GM06990 (cell line): Measurements from ENCODE around the gene CADM4.

Source experiments
- DNase-seq: peaks from one replicate; pipeline ENCODE4 v3.0.0-alpha.2; 2011; ENCODE audit not compliant: insufficient read length; ENCODE audit errors: extremely low read depth
- H3K27me3 ChIP-seq: replicated peaks from 2 replicates; pipeline ENCODE4 v1.6.0; 2011; ENCODE audit warnings: low read length; ENCODE audit not compliant: control insufficient read depth, insufficient read depth
- H3K36me3 ChIP-seq: 2 replicates; pipeline ENCODE4 v1.5.1; 2011; ENCODE audit warnings: low read length; ENCODE audit not compliant: control insufficient read depth, insufficient read depth
- H3K4me3 ChIP-seq: replicated peaks from 2 replicates; pipeline ENCODE4 v1.5.1; 2011; ENCODE audit warnings: low read depth, mild to moderate bottlenecking, control low read depth, low read length
- TF ChIP-seq, protein P1 (sequence below): IDR thresholded peaks from 2 replicates; pipeline ENCODE4 v1.5.1; 2011; ENCODE audit warnings: low read length, control low read depth, mild to moderate bottlenecking, inconsistent platforms; ENCODE audit not compliant: insufficient read depth, poor library complexity, severe bottlenecking

Gene CADM4

GRCh38 chr19:43597876-43598275, 41.8 kb downstream of the CADM4 start:
- H3K36me3 ChIP-seq: peaks cover 16% of the 10 kb centered on the region
- TF ChIP-seq, protein P1, sequence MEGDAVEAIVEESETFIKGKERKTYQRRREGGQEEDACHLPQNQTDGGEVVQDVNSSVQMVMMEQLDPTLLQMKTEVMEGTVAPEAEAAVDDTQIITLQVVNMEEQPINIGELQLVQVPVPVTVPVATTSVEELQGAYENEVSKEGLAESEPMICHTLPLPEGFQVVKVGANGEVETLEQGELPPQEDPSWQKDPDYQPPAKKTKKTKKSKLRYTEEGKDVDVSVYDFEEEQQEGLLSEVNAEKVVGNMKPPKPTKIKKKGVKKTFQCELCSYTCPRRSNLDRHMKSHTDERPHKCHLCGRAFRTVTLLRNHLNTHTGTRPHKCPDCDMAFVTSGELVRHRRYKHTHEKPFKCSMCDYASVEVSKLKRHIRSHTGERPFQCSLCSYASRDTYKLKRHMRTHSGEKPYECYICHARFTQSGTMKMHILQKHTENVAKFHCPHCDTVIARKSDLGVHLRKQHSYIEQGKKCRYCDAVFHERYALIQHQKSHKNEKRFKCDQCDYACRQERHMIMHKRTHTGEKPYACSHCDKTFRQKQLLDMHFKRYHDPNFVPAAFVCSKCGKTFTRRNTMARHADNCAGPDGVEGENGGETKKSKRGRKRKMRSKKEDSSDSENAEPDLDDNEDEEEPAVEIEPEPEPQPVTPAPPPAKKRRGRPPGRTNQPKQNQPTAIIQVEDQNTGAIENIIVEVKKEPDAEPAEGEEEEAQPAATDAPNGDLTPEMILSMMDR: no peak
- no peaks in the 10 kb centered on the region for H3K27me3 ChIP-seq
- peak overlapping the region; percentile 93 for H3K4me3 ChIP-seq
- no peak for DNase-seq

GRCh38 chr19:43596842-43597461, 42.7 kb downstream of the CADM4 start:
- Histone ChIP-seq H3K36me3 (peaks cover 18% of the 10 kb centered on the region), H3K27me3 (no peaks in the 10 kb centered on the region), H3K4me3 (peak overlapping the region; percentile 93)
- TF ChIP-seq, protein P1: no peak
- DNase-seq: no peak

DNA sequence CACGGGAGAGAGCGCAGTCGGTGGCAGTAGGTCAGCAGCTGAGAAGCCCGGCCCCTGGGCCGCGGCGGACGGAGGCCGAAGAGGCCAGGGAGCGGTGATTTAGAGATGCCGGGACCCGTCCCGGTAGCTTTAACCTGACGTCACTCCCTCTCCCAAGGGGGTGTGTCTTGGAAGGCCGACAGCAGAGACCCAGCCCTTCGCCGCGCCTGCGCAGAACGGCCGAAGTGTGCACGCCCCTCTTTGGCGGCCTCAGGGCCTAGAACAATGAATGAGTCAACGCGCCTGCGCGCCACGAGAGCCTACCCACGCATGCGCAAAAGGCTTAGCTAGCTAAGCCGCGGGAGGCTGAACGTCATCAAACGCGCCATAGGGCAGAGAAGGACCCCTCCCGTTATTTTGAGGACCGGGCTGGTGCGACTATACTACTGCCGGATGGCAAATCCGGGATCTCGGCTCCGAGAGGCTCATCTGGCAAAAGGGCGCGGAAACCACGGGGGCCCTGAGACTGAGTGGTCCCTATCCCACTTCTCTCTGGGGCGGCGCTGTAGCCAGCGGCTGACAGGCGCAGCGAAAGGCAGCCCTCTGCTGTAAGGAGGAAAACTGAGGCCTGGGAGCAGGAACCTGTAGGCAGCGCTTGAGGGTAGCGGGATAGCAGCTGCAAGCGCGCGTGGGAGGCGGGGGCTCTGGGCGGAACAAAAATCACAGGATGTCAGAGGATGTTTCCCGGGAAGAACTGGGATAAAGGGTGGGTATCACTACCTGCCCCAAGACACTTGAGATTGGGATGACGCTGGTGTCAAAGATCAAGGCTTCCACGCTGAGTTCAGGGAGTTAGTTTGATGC, 43.4 kb downstream of the CADM4 start, which contains the start of the genes IRGQ and ZNF576:
TSS of gene IRGQ (minus strand) at position 136 of the 843 bp plus-strand sequence. CDS start 796 bp downstream, outside the sequence.
TSS of gene ZNF576 (plus strand) at position 597 of the 843 bp plus-strand sequence. CDS start 514 bp downstream, outside the sequence.
- peak within 1 kb of the TSS; percentile 93 for H3K4me3 ChIP-seq
- peaks cover 19% of the 10 kb centered on the region for H3K36me3 ChIP-seq
- TF ChIP-seq, protein P1: peak; percentile 1
- DNase-seq: peak; percentile 98
- H3K27me3 ChIP-seq: no peaks in the 10 kb centered on the region

DNA sequence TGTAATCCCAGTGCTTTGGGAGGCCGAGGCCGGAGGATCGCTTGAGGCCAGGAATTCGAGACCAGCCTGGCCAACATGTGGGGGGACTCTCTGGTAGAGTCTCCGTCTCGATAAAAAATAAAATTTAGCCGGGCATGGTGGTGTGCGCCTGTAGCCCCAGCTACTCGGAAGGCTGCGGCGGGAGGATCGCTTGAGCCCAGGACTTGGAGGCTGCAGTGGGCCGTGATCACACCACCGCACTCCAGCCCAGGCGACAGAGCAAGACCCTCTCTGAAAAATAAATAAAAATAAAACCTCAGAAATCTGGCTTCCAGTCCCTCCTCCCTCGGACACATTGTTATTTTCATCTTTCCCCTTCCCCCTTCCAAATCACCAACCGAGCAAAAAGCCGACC, 44.0 kb downstream of the CADM4 start:
- Histone ChIP-seq H3K4me3 (peak overlapping the region; percentile 93), H3K36me3 (peaks cover 22% of the 10 kb centered on the region), H3K27me3 (no peaks in the 10 kb centered on the region)
- DNase-seq: no peak
- TF ChIP-seq, protein P1: no peak

GRCh38 chr19:43594710-43595604, 44.7 kb downstream of the CADM4 start:
- H3K36me3 ChIP-seq: peaks cover 21% of the 10 kb centered on the region
- peak; percentile 84 for DNase-seq
- H3K27me3 ChIP-seq: no peaks in the 10 kb centered on the region
- H3K4me3 ChIP-seq: peak overlapping the region; percentile 93
- TF ChIP-seq, protein P1: peak; percentile 95
